Prostate gland (tissue), 2 donors: Measurements from ENCODE around the gene ATP6V1E1.

ENCODE experiments used
- POLR2A ChIP-seq: fragments of 450-650 bp; IDR thresholded peaks from one replicate; pipeline ENCODE4 v1.6.1; 2016; ENCODE audit warnings: antibody characterized with exemption, mild to moderate bottlenecking
- POLR2AphosphoS5 ChIP-seq: sonication (generic); formaldehyde crosslinking; IDR thresholded peaks from one replicate; pipeline ENCODE4 v1.6.1; 2017; ENCODE audit warnings: antibody characterized with exemption
- TF ChIP-seq, protein P1 (sequence below), 4 experiments: fragments of 200-600 bp in 2 of 4; fragments of 450-650 bp in 2 of 4; sonication (generic) in 2 of 4; IDR thresholded peaks; 1 replicate in 3 of 4; 2 replicates in 1 of 4; pipeline ENCODE4 v1.5.1; 2016 to 2019; ENCODE audit warnings: antibody characterized with exemption in 4 of 4, mild to moderate bottlenecking in 2 of 4, moderate library complexity in 2 of 4

DNA sequence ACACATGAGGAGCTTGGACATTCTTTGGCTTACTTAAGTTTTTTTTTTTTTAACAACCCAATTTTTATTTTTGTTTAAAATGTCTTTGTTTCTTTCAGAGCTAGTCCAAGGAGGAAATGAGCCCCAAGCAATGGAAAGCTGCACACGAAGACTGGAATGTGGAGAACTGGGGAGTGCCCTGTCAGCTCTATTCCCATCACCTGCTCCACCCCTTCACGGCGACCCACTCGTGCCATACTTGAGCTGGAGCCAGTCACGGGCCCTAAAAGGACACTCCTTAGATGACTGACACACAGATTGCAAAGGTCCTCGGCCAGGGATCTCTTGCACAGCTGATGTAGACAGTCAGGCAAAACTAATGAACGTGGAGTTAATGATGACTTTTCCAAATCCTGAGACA is 75.8 kb downstream of the ATP6V1E1 start:
- TF ChIP-seq, protein P1, sequence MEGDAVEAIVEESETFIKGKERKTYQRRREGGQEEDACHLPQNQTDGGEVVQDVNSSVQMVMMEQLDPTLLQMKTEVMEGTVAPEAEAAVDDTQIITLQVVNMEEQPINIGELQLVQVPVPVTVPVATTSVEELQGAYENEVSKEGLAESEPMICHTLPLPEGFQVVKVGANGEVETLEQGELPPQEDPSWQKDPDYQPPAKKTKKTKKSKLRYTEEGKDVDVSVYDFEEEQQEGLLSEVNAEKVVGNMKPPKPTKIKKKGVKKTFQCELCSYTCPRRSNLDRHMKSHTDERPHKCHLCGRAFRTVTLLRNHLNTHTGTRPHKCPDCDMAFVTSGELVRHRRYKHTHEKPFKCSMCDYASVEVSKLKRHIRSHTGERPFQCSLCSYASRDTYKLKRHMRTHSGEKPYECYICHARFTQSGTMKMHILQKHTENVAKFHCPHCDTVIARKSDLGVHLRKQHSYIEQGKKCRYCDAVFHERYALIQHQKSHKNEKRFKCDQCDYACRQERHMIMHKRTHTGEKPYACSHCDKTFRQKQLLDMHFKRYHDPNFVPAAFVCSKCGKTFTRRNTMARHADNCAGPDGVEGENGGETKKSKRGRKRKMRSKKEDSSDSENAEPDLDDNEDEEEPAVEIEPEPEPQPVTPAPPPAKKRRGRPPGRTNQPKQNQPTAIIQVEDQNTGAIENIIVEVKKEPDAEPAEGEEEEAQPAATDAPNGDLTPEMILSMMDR (IDR thresholded peaks at IDR 0.05), result no peak
- no peak for TF ChIP-seq POLR2A
- no peak for TF ChIP-seq POLR2AphosphoS5
